Kidney (tissue), 14 donors: Measurements from ENCODE around the gene HPCAL1. TPM values are rescaled to one million over a fixed set of nuclear protein-coding genes. Genes with fewer than 3 reads are reported as not detected.

Experiments used
- DNase-seq, 5 donors: peaks; one replicate each; pipeline ENCODE4 v3.0.0-alpha.2; 2013 to 2020
- FAIRE-seq: peaks from 2 replicates; lab custom pipeline; 2012; peaks lifted over from hg19 to GRCh38; lab: Jason Lieb, UNC
- H3K27ac ChIP-seq, 2 donors: one replicate each; pipeline ENCODE4 v1.7.0; 2013; ENCODE audit warnings: low read depth in 2 of 2, low read length in 2 of 2, inconsistent platforms in 1 of 2
- H3K27me3 ChIP-seq: one replicate; pipeline ENCODE4 v1.7.1; 2013; ENCODE audit warnings: low read length, inconsistent platforms; ENCODE audit not compliant: control insufficient read depth, insufficient read depth
- H3K36me3 ChIP-seq, 3 donors: one replicate each; pipeline versions ENCODE4 v1.7.0 to v1.7.1; 2013; ENCODE audit warnings: low read length in 3 of 3, control low read depth in 1 of 3, inconsistent platforms in 1 of 3; ENCODE audit not compliant: insufficient read depth in 3 of 3, control insufficient read depth in 2 of 3
- H3K4me1 ChIP-seq, 3 donors: one replicate each; pipeline versions ENCODE4 v1.7.0 to v1.7.1; 2013; ENCODE audit warnings: low read length in 3 of 3, inconsistent platforms in 1 of 3, low read depth in 1 of 3; ENCODE audit not compliant: control insufficient read depth in 2 of 3, insufficient read depth in 2 of 3
- H3K4me3 ChIP-seq, 3 donors: one replicate each; pipeline versions ENCODE4 v1.7.0 to v1.8.1; 2013; ENCODE audit warnings: low read length in 3 of 3, control low read depth in 1 of 3, inconsistent platforms in 1 of 3
- H3K9ac ChIP-seq, 3 donors: one replicate each; pipeline versions ENCODE4 v1.7.0 to v1.7.1; 2013; ENCODE audit warnings: low read length in 3 of 3, control low read depth in 1 of 3, inconsistent platforms in 1 of 3
- H3K9me3 ChIP-seq, 3 donors: one replicate each; pipeline versions ENCODE4 v1.7.0 to v1.7.1; 2013; ENCODE audit warnings: low read length in 3 of 3, control low read depth in 1 of 3, inconsistent platforms in 1 of 3; ENCODE audit not compliant: control insufficient read depth in 2 of 3, insufficient read depth in 1 of 3
- CTCF ChIP-seq: IDR thresholded peaks from 3 replicates; pipeline ENCODE4 v1.5.1; 2012; ENCODE audit warnings: mild to moderate bottlenecking, moderate library complexity, borderline replicate concordance; ENCODE audit not compliant: insufficient read depth; ENCODE audit errors: extremely low read depth
- intact Hi-C: fragments of 100-400 bp; cut with DNase I; formaldehyde crosslinking; loops from one replicate; pipeline ENCODE4 v1.11.1; 2022
- polyA plus RNA-seq: library from polyadenylated mRNA; stranded (reverse); fragments of 350-450 nt; fragmentation: Illumina TruSeq; extraction: RNeasy Lipid Tissue Mini Kit (QIAGEN cat#74804); gene quantifications from one replicate; pipeline ENCODE4 v1.2.3, GENCODE V29; 2014; ENCODE audit warnings: low read depth, low replicate concordance; ENCODE audit not compliant: insufficient read depth
- total RNA-seq: library from RNA; stranded (reverse); fragmentation: NEBNext Ultra II Directional; extraction: Animal tissue kit (Norgen Biotek cat#: 25700); gene quantifications from one replicate; pipeline ENCODE4 v1.2.1, GENCODE V29; 2021
- donor health status: control.
- donor health status: control.
- donor health status: control.
- donor health status: control.
- donor health status: control.
- donor health status: DM: yes; HTN: yes; CAD: no.
- donor health status: Normal renal cell carcinoma (clear cell type).

HPCAL1 gene
- total and polyA plus RNA-seq, 2 donors from 2014 or later = 47.3 to 121 TPM

GRCh38 chr2:10368491-10369231, 66.0 kb downstream of the HPCAL1 start:
- Histone ChIP-seq H3K9ac (no peak overlapping the region), H3K9me3 (no peaks in the 10 kb centered on the region), H3K4me3 (no peak overlapping the region), H3K36me3 (no peaks in the 10 kb centered on the region), H3K27me3 (no peaks in the 10 kb centered on the region), H3K4me1 (peaks cover 0 to 47% (median 18%) of the 10 kb centered on the region in 3 donors), H3K27ac (peak overlapping the region; percentile 33 to 67)
- intact Hi-C loops = no loop called here
- no peak for DNase-seq
- TF ChIP-seq CTCF = no peak
- FAIRE-seq = no peak

DNA sequence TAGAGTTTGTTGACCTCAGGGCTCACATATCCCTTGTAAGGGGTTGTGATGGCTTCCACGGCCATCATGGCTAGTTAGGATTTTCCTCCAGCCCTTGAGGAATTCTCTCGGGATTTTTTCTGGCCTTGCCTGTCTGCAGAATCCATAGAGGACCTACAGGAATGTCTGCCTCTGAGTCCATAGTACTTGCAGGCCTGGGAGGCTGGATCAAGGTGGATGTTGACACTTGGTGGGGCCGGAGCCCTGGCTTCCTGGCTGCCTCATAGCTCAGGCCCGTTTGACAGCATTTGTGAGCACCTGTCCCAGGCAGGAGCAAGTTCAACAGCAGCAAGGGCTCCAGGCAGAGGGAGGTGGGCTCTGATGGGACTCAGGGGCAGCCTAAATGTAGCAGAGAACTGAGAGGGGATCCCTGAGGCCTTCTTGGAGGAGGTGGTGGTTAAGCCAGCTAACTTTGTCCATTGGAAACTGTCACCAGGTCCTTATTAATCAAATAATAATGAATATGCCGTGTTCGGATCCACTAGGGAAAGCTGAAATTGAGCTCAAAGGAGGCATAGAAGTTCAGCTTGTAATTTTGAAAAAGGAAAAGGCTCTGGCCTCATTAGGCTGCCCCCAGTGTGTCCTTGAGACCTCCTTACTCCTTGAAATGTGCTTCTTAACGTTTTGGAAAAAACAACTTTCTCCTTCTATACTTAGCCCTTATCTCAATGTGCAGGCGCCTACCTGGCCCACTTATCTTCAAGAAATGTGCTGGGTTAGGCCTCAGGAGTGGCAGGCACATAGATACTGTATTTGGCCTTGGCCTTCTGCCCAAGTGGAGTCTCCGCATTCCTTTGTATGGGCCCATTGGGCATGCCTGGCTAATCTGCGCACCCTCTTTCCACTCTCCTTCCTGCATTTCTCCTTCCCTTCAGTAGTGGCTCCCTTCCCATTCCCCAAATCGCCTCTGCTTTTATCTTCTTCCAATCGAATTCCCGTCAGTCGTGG, 66.9 kb downstream of the HPCAL1 start:
- peak overlapping the region; percentile 33 to 67 for H3K27ac ChIP-seq
- H3K9ac ChIP-seq = peak overlapping the region in 1 of 3 donors; percentile 5
- DNase-seq (no peak), FAIRE-seq (no peak)
- no peaks in the 10 kb centered on the region for H3K27me3 ChIP-seq
- intact Hi-C loops = no loop called here
- no peaks in the 10 kb centered on the region for H3K36me3 ChIP-seq
- H3K4me3 ChIP-seq = no peak overlapping the region
- peaks cover 0 to 42% (median 18%) of the 10 kb centered on the region in 3 donors for H3K4me1 ChIP-seq
- no peaks in the 10 kb centered on the region for H3K9me3 ChIP-seq
- TF ChIP-seq CTCF = no peak

DNA sequence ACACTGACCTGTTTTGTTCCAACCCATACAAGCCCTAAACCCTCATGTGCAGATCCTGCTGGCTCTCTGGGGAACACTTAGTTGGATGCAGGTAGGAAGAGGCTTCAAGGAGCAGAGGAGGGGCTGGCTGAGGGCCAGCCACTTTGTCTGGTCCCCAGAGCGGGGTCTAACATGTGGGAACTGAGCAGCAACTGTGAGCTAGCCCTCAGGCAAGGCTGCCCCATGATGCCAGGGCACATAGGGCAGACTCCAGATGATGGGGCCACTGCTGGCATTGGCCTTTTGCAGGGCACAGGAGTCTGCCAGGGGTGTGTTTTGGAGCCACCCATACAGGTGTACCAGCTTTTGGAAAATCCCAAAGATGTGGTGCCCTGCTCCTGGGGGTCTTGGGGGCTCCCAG, 67.7 kb downstream of the HPCAL1 start:
- DNase-seq (no peak), FAIRE-seq (no peak)
- TF ChIP-seq CTCF = no peak
- Histone ChIP-seq H3K27ac (peak overlapping the region; percentile 9 to 61), H3K4me1 (peaks cover 0 to 39% (median 18%) of the 10 kb centered on the region in 3 donors), H3K36me3 (no peaks in the 10 kb centered on the region), H3K9ac (no peak overlapping the region), H3K9me3 (no peaks in the 10 kb centered on the region), H3K4me3 (no peak overlapping the region), H3K27me3 (no peaks in the 10 kb centered on the region)
- intact Hi-C loops = no loop called here
